K562 (cell line): ENCODE measurements around the gene EIF3K. TPM values are rescaled to one million over a fixed set of nuclear protein-coding genes. Genes with fewer than 3 reads are reported as not detected.

Experiments
- DMBX1 ChIP-seq: fragments of 250-450 bp; sonication (Bioruptor Pico); IDR thresholded peaks from 2 replicates; pipeline ENCODE4 v1.8.0; 2022; ENCODE audit warnings: inconsistent platforms, mild to moderate bottlenecking, moderate library complexity, borderline replicate concordance
- KDM1A ChIP-seq, 2 experiments: fragments of 450-650 bp; IDR thresholded peaks; 2 replicates each; pipeline ENCODE4 v1.6.1; 2016; ENCODE audit warnings: mild to moderate bottlenecking in 2 of 2
- NELFE ChIP-seq: IDR thresholded peaks from 2 replicates; pipeline ENCODE4 v1.6.1; 2011; ENCODE audit warnings: mild to moderate bottlenecking; ENCODE audit not compliant: insufficient read depth, insufficient read length
- TCF3 ChIP-seq: sonication (generic); formaldehyde crosslinking; IDR thresholded peaks from 2 replicates; pipeline ENCODE4 v1.4.0; 2020; ENCODE audit warnings: mild to moderate bottlenecking, missing genetic modification reagents
- polyA plus RNA-seq, 8 experiments: library from polyadenylated mRNA; depleted of rRNA in 4 of 8; stranded (reverse) in 5 of 8; unstranded in 3 of 8; fragments of >200 nt; fragmentation: Nextera tagmentation in 2 of 8; fragmentation: Illumina TruSeq in 1 of 8; extraction: Ambion mirVana in 2 of 8; extraction: Trizol in 1 of 8; gene quantifications; 2 replicates each; pipeline versions ENCODE4 v1.2.1 to v1.2.3, GENCODE V29; 2011 to 2014; ENCODE audit warnings: inconsistent platforms in 1 of 8, missing spikeins in 1 of 8
- total RNA-seq, 7 experiments: library from RNA; depleted of rRNA in 6 of 7; stranded (reverse); fragments of >200 nt in 6 of 7; fragmentation: Illumina TruSeq in 2 of 7; extraction: Trizol in 2 of 7; gene quantifications; 2 replicates each; pipeline versions ENCODE4 v1.2.1 to v1.2.3, GENCODE V29; 2011 to 2021; ENCODE audit warnings: low replicate concordance in 1 of 7
- TF ChIP-seq, protein P1 (sequence below): sonication (generic); formaldehyde crosslinking; IDR thresholded peaks from 2 replicates; pipeline ENCODE4 v1.8.1; 2023; ENCODE audit warnings: mild to moderate bottlenecking, missing genetic modification reagents
- TF ChIP-seq, protein P2 (sequence below): fragments of 450-650 bp; IDR thresholded peaks from 2 replicates; pipeline ENCODE4 v1.6.1; 2017; ENCODE audit warnings: antibody characterized with exemption, mild to moderate bottlenecking
- TF ChIP-seq, protein P3 (sequence below): sonication (generic); formaldehyde crosslinking; IDR thresholded peaks from 2 replicates; pipeline ENCODE4 v1.8.0; 2022; ENCODE audit warnings: missing genetic modification reagents, mild to moderate bottlenecking, moderate library complexity, borderline replicate concordance
- TF ChIP-seq, protein P4 (sequence below), 2 experiments: fragments of 200-800 bp in 1 of 2; sonication (Bioruptor generic) in 1 of 2; sonication (generic) in 1 of 2; formaldehyde crosslinking in 1 of 2; IDR thresholded peaks in 1 of 2; conservative IDR thresholded peaks in 1 of 2; 2 replicates each; pipeline versions ENCODE4 v1.5.0 to v1.6.1; 2016 to 2020; ENCODE audit warnings: missing compliant biosample characterization in 1 of 2, missing genetic modification characterization in 1 of 2, missing genetic modification reagents in 1 of 2

EIF3K gene
- total and polyA plus RNA-seq, 9 of the 15 experiments (the other 6 are each of a cell fraction or from before 2014, with no cell fraction given), result 387 to 1,827 (median 733) TPM

DNA sequence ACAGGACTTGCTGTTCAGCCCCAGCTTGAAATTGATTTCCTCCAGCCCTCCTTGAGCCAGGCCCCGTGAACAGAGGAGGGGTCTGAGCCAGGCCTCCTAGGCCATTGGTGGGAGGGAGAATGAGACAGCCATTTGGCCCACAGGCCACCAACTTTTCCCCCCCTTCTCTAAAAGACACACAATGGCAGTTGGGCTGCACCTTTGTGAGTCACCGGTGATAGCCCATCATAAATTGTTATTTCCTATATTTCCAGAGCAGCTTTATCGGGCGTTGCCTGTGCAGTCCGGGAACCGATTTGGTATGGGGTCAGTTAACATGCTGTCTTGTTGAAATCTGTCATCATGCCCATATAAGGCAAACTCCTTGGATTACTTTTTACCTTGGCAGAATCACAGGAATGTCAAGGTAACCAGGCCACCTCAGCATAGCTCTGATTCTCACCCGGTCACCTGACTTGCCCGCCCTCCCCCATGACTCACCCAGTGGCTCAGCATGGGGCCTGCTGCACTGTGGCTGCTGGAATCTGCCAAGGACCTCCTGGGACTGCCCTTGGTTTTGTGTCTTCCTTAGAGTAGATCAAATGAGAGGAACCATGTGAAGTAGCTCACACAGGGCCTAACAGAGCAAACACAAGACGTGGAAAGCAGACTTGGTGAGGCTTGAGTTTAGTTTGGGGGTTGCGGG, 64.5 kb downstream of the EIF3K start (continued):
- TF ChIP-seq, protein P1, sequence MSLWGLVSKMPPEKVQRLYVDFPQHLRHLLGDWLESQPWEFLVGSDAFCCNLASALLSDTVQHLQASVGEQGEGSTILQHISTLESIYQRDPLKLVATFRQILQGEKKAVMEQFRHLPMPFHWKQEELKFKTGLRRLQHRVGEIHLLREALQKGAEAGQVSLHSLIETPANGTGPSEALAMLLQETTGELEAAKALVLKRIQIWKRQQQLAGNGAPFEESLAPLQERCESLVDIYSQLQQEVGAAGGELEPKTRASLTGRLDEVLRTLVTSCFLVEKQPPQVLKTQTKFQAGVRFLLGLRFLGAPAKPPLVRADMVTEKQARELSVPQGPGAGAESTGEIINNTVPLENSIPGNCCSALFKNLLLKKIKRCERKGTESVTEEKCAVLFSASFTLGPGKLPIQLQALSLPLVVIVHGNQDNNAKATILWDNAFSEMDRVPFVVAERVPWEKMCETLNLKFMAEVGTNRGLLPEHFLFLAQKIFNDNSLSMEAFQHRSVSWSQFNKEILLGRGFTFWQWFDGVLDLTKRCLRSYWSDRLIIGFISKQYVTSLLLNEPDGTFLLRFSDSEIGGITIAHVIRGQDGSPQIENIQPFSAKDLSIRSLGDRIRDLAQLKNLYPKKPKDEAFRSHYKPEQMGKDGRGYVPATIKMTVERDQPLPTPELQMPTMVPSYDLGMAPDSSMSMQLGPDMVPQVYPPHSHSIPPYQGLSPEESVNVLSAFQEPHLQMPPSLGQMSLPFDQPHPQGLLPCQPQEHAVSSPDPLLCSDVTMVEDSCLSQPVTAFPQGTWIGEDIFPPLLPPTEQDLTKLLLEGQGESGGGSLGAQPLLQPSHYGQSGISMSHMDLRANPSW (CRISPR knock-in tag), result 0 out of 2 replicates have a peak, but pooled peaks have one; percentile 27
- TF ChIP-seq, protein P2, sequence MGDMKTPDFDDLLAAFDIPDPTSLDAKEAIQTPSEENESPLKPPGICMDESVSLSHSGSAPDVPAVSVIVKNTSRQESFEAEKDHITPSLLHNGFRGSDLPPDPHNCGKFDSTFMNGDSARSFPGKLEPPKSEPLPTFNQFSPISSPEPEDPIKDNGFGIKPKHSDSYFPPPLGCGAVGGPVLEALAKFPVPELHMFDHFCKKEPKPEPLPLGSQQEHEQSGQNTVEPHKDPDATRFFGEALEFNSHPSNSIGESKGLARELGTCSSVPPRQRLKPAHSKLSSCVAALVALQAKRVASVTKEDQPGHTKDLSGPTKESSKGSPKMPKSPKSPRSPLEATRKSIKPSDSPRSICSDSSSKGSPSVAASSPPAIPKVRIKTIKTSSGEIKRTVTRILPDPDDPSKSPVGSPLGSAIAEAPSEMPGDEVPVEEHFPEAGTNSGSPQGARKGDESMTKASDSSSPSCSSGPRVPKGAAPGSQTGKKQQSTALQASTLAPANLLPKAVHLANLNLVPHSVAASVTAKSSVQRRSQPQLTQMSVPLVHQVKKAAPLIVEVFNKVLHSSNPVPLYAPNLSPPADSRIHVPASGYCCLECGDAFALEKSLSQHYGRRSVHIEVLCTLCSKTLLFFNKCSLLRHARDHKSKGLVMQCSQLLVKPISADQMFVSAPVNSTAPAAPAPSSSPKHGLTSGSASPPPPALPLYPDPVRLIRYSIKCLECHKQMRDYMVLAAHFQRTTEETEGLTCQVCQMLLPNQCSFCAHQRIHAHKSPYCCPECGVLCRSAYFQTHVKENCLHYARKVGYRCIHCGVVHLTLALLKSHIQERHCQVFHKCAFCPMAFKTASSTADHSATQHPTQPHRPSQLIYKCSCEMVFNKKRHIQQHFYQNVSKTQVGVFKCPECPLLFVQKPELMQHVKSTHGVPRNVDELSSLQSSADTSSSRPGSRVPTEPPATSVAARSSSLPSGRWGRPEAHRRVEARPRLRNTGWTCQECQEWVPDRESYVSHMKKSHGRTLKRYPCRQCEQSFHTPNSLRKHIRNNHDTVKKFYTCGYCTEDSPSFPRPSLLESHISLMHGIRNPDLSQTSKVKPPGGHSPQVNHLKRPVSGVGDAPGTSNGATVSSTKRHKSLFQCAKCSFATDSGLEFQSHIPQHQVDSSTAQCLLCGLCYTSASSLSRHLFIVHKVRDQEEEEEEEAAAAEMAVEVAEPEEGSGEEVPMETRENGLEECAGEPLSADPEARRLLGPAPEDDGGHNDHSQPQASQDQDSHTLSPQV, result peak; percentile 57
- TF ChIP-seq NELFE (no peak), TCF3 (peak; percentile 61), KDM1A (IDR thresholded peaks at IDR 0.05) (peak; percentile 93 to 94), DMBX1 (CRISPR knock-in tag) (peak; percentile 29; the same call in 1 of the 2 replicates)
- TF ChIP-seq, protein P3, sequence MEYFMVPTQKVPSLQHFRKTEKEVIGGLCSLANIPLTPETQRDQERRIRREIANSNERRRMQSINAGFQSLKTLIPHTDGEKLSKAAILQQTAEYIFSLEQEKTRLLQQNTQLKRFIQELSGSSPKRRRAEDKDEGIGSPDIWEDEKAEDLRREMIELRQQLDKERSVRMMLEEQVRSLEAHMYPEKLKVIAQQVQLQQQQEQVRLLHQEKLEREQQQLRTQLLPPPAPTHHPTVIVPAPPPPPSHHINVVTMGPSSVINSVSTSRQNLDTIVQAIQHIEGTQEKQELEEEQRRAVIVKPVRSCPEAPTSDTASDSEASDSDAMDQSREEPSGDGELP (CRISPR knock-in tag), result peak; percentile 59
- TF ChIP-seq, protein P4, sequence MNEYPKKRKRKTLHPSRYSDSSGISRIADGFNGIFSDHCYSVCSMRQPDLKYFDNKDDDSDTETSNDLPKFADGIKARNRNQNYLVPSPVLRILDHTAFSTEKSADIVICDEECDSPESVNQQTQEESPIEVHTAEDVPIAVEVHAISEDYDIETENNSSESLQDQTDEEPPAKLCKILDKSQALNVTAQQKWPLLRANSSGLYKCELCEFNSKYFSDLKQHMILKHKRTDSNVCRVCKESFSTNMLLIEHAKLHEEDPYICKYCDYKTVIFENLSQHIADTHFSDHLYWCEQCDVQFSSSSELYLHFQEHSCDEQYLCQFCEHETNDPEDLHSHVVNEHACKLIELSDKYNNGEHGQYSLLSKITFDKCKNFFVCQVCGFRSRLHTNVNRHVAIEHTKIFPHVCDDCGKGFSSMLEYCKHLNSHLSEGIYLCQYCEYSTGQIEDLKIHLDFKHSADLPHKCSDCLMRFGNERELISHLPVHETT (CRISPR knock-in tag; conservative IDR thresholded peaks at IDR 0.05 in 1 of 2, IDR thresholded peaks at IDR 0.05 in 1 of 2), result 0 out of 4 replicates have a peak, but pooled peaks of 1 of the 2 experiments have one; percentile 2
